ENCODE measurements around the gene SPNS2.

Gene SPNS2

GRCh38 chr17:4513113-4514032 is 14.7 kb downstream of the SPNS2 start:
- peaks cover 0 to 2% of the 10 kb centered on the region in 2 donors for H3K27me3 ChIP-seq (ENCODE audit: control insufficient read depth in 1 of 2, insufficient read depth in 2 of 2, low read length in 2 of 2)
- H3K9me3 ChIP-seq (ENCODE audit: control insufficient read depth in 2 of 2, low read length in 2 of 2), result no peaks in the 10 kb centered on the region
- no peaks in the 10 kb centered on the region for H3K36me3 ChIP-seq (ENCODE audit: control insufficient read depth in 2 of 2, insufficient read depth in 2 of 2, low read length in 2 of 2)
- H3K4me3 ChIP-seq (ENCODE audit: low read length in 2 of 2), result no peak overlapping the region
- no peak overlapping the region for H3K9ac ChIP-seq (ENCODE audit: low read length in 2 of 2)
- no peak overlapping the region for H3K27ac ChIP-seq (ENCODE audit: low read length)
- H3K4me1 ChIP-seq (ENCODE audit: control insufficient read depth, insufficient read depth, low read length), result peaks cover 10% of the 10 kb centered on the region

- Histone ChIP-seq H3K9ac (ENCODE audit: low read length in 2 of 2) (no peak overlapping the region), H3K9me3 (ENCODE audit: control insufficient read depth in 2 of 2, low read length in 2 of 2) (no peaks in the 10 kb centered on the region), H3K27me3 (ENCODE audit: control insufficient read depth in 1 of 2, insufficient read depth in 2 of 2, low read length in 2 of 2) (peaks cover 0 to 2% of the 10 kb centered on the region in 2 donors), H3K27ac (ENCODE audit: low read length) (no peak overlapping the region), H3K4me3 (ENCODE audit: low read length in 2 of 2) (no peak overlapping the region), H3K36me3 (ENCODE audit: control insufficient read depth in 2 of 2, insufficient read depth in 2 of 2, low read length in 2 of 2) (no peaks in the 10 kb centered on the region), H3K4me1 (ENCODE audit: control insufficient read depth, insufficient read depth, low read length) (peaks cover 10% of the 10 kb centered on the region)
These were observed 15.5 kb downstream of the SPNS2 start for GRCh38 chr17:4514206-4514605.

- peaks cover 0 to 2% of the 10 kb centered on the region in 2 donors for H3K27me3 ChIP-seq (ENCODE audit: control insufficient read depth in 1 of 2, insufficient read depth in 2 of 2, low read length in 2 of 2)
- H3K9ac ChIP-seq (ENCODE audit: low read length in 2 of 2), result no peak overlapping the region
- H3K4me3 ChIP-seq (ENCODE audit: low read length in 2 of 2), result no peak overlapping the region
- H3K36me3 ChIP-seq (ENCODE audit: control insufficient read depth in 2 of 2, insufficient read depth in 2 of 2, low read length in 2 of 2), result no peaks in the 10 kb centered on the region
- H3K4me1 ChIP-seq (ENCODE audit: control insufficient read depth, insufficient read depth, low read length), result peaks cover 11% of the 10 kb centered on the region
- no peak overlapping the region for H3K27ac ChIP-seq (ENCODE audit: low read length)
- no peaks in the 10 kb centered on the region for H3K9me3 ChIP-seq (ENCODE audit: control insufficient read depth in 2 of 2, low read length in 2 of 2)
These were observed 16.1 kb downstream of the SPNS2 start for GRCh38 chr17:4514779-4515178.

GRCh38 chr17:4515501-4515900 is 16.8 kb downstream of the SPNS2 start:
- Histone ChIP-seq H3K4me3 (ENCODE audit: low read length in 2 of 2) (no peak overlapping the region), H3K9ac (ENCODE audit: low read length in 2 of 2) (no peak overlapping the region), H3K9me3 (ENCODE audit: control insufficient read depth in 2 of 2, low read length in 2 of 2) (no peaks in the 10 kb centered on the region), H3K27ac (ENCODE audit: low read length) (no peak overlapping the region), H3K36me3 (ENCODE audit: control insufficient read depth in 2 of 2, insufficient read depth in 2 of 2, low read length in 2 of 2) (no peaks in the 10 kb centered on the region), H3K27me3 (ENCODE audit: control insufficient read depth in 1 of 2, insufficient read depth in 2 of 2, low read length in 2 of 2) (peaks cover 0 to 2% of the 10 kb centered on the region in 2 donors), H3K4me1 (ENCODE audit: control insufficient read depth, insufficient read depth, low read length) (peaks cover 8% of the 10 kb centered on the region)

GRCh38 chr17:4516735-4517134 is 18.1 kb downstream of the SPNS2 start:
- Histone ChIP-seq H3K4me3 (ENCODE audit: low read length in 2 of 2) (no peak overlapping the region), H3K36me3 (ENCODE audit: control insufficient read depth in 2 of 2, insufficient read depth in 2 of 2, low read length in 2 of 2) (no peaks in the 10 kb centered on the region), H3K4me1 (ENCODE audit: control insufficient read depth, insufficient read depth, low read length) (peaks cover 6% of the 10 kb centered on the region), H3K9me3 (ENCODE audit: control insufficient read depth in 2 of 2, low read length in 2 of 2) (no peaks in the 10 kb centered on the region), H3K27me3 (ENCODE audit: control insufficient read depth in 1 of 2, insufficient read depth in 2 of 2, low read length in 2 of 2) (no peaks in the 10 kb centered on the region), H3K9ac (ENCODE audit: low read length in 2 of 2) (no peak overlapping the region), H3K27ac (ENCODE audit: low read length) (no peak overlapping the region)

- Histone ChIP-seq H3K9ac (ENCODE audit: low read length in 2 of 2) (no peak overlapping the region), H3K27me3 (ENCODE audit: control insufficient read depth in 1 of 2, insufficient read depth in 2 of 2, low read length in 2 of 2) (no peaks in the 10 kb centered on the region), H3K4me1 (ENCODE audit: control insufficient read depth, insufficient read depth, low read length) (peaks cover 6% of the 10 kb centered on the region), H3K4me3 (ENCODE audit: low read length in 2 of 2) (no peak overlapping the region), H3K36me3 (ENCODE audit: control insufficient read depth in 2 of 2, insufficient read depth in 2 of 2, low read length in 2 of 2) (no peaks in the 10 kb centered on the region), H3K9me3 (ENCODE audit: control insufficient read depth in 2 of 2, low read length in 2 of 2) (no peaks in the 10 kb centered on the region), H3K27ac (ENCODE audit: low read length) (peak overlapping the region; percentile 62)
These were observed 20.2 kb downstream of the SPNS2 start for GRCh38 chr17:4518901-4519300.

GRCh38 chr17:4519361-4519788 is 20.7 kb downstream of the SPNS2 start:
- no peaks in the 10 kb centered on the region for H3K36me3 ChIP-seq (ENCODE audit: control insufficient read depth in 2 of 2, insufficient read depth in 2 of 2, low read length in 2 of 2)
- H3K4me1 ChIP-seq (ENCODE audit: control insufficient read depth, insufficient read depth, low read length), result peaks cover 6% of the 10 kb centered on the region
- no peaks in the 10 kb centered on the region for H3K27me3 ChIP-seq (ENCODE audit: control insufficient read depth in 1 of 2, insufficient read depth in 2 of 2, low read length in 2 of 2)
- peak overlapping the region; percentile 62 for H3K27ac ChIP-seq (ENCODE audit: low read length)
- no peak overlapping the region for H3K9ac ChIP-seq (ENCODE audit: low read length in 2 of 2)
- no peaks in the 10 kb centered on the region for H3K9me3 ChIP-seq (ENCODE audit: control insufficient read depth in 2 of 2, low read length in 2 of 2)
- no peak overlapping the region for H3K4me3 ChIP-seq (ENCODE audit: low read length in 2 of 2)

- Histone ChIP-seq H3K27me3 (ENCODE audit: control insufficient read depth in 1 of 2, insufficient read depth in 2 of 2, low read length in 2 of 2) (no peaks in the 10 kb centered on the region), H3K9me3 (ENCODE audit: control insufficient read depth in 2 of 2, low read length in 2 of 2) (no peaks in the 10 kb centered on the region), H3K4me3 (ENCODE audit: low read length in 2 of 2) (no peak overlapping the region), H3K36me3 (ENCODE audit: control insufficient read depth in 2 of 2, insufficient read depth in 2 of 2, low read length in 2 of 2) (no peaks in the 10 kb centered on the region), H3K4me1 (ENCODE audit: control insufficient read depth, insufficient read depth, low read length) (peaks cover 6% of the 10 kb centered on the region), H3K27ac (ENCODE audit: low read length) (peak overlapping the region; percentile 62), H3K9ac (ENCODE audit: low read length in 2 of 2) (no peak overlapping the region)
These were observed 21.6 kb downstream of the SPNS2 start for GRCh38 chr17:4520060-4520893.

GRCh38 chr17:4520894-4521600 is 22.4 kb downstream of the SPNS2 start:
- no peak overlapping the region for H3K9ac ChIP-seq (ENCODE audit: low read length in 2 of 2)
- H3K36me3 ChIP-seq (ENCODE audit: control insufficient read depth in 2 of 2, insufficient read depth in 2 of 2, low read length in 2 of 2), result no peaks in the 10 kb centered on the region

GRCh38 chr17:4522661-4523060 is 24.0 kb downstream of the SPNS2 start:
- peaks cover 7% of the 10 kb centered on the region for H3K4me1 ChIP-seq (ENCODE audit: control insufficient read depth, insufficient read depth, low read length)
- H3K9ac ChIP-seq (ENCODE audit: low read length in 2 of 2), result no peak overlapping the region
- no peak overlapping the region for H3K27ac ChIP-seq (ENCODE audit: low read length)
- no peaks in the 10 kb centered on the region for H3K27me3 ChIP-seq (ENCODE audit: control insufficient read depth in 1 of 2, insufficient read depth in 2 of 2, low read length in 2 of 2)
- H3K36me3 ChIP-seq (ENCODE audit: control insufficient read depth in 2 of 2, insufficient read depth in 2 of 2, low read length in 2 of 2), result no peaks in the 10 kb centered on the region
- H3K4me3 ChIP-seq (ENCODE audit: low read length in 2 of 2), result no peak overlapping the region
- H3K9me3 ChIP-seq (ENCODE audit: control insufficient read depth in 2 of 2, low read length in 2 of 2), result no peaks in the 10 kb centered on the region

More at GRCh38 chr17:4520894-4521600, 22.4 kb downstream of the SPNS2 start:
- Histone ChIP-seq H3K9me3 (ENCODE audit: control insufficient read depth in 2 of 2, low read length in 2 of 2) (no peaks in the 10 kb centered on the region), H3K27ac (ENCODE audit: low read length) (no peak overlapping the region), H3K4me3 (ENCODE audit: low read length in 2 of 2) (no peak overlapping the region), H3K4me1 (ENCODE audit: control insufficient read depth, insufficient read depth, low read length) (peaks cover 6% of the 10 kb centered on the region), H3K27me3 (ENCODE audit: control insufficient read depth in 1 of 2, insufficient read depth in 2 of 2, low read length in 2 of 2) (no peaks in the 10 kb centered on the region)
